Stimulated activated CD4-positive, alpha-beta T cell treated with anti-CD3 and anti-CD28 coated beads, Interleukin-4, amount 100 ng/mL, for 4 hours (primary cell): ENCODE measurements around the gene SYNE3.

Experiments used
- DNase-seq, 2 experiments: peaks; one replicate each; pipeline ENCODE4 v3.0.0-alpha.2; 2020

SYNE3 gene

GRCh38 chr14:95538801-95539509 is 22.5 kb upstream of the SYNE3 start:
- DNase-seq, result no peak

GRCh38 chr14:95537298-95538089 is 21.0 kb upstream of the SYNE3 start:
- no peak for DNase-seq

GRCh38 chr14:95536671-95537070 is 20.2 kb upstream of the SYNE3 start:
- no peak for DNase-seq

- DNase-seq, result no peak
Observed at GRCh38 chr14:95536036-95536593, 19.7 kb upstream of the SYNE3 start.

- DNase-seq, result no peak
Observed at GRCh38 chr14:95535226-95536021, 19.0 kb upstream of the SYNE3 start.

- DNase-seq, result peak; percentile 92 to 98
Observed at GRCh38 chr14:95534299-95535225, 18.1 kb upstream of the SYNE3 start, which contains the start of gene GLRX5. GLRX5 (plus strand) TSS chr14:95535050; CDS start chr14:95535090, 40 bp downstream.

- no peak for DNase-seq
Observed at GRCh38 chr14:95533822-95534221, 17.4 kb upstream of the SYNE3 start.

GRCh38 chr14:95533391-95533821 is 17.0 kb upstream of the SYNE3 start:
- no peak for DNase-seq

- DNase-seq, result no peak
Observed at GRCh38 chr14:95531969-95532368, 15.5 kb upstream of the SYNE3 start.

GRCh38 chr14:95531473-95531872 is 15.0 kb upstream of the SYNE3 start:
- no peak for DNase-seq

- DNase-seq, result no peak
Observed at GRCh38 chr14:95530473-95531276, 14.2 kb upstream of the SYNE3 start.

- no peak for DNase-seq
Observed at GRCh38 chr14:95529216-95529615, 12.8 kb upstream of the SYNE3 start.

- no peak for DNase-seq
Observed at GRCh38 chr14:95527387-95528002, 11.0 kb upstream of the SYNE3 start.

GRCh38 chr14:95526483-95527386 is 10.3 kb upstream of the SYNE3 start:
- DNase-seq, result no peak

GRCh38 chr14:95525999-95526398 is 9.5 kb upstream of the SYNE3 start:
- DNase-seq, result no peak

GRCh38 chr14:95524706-95525512 is 8.5 kb upstream of the SYNE3 start:
- DNase-seq, result no peak

- no peak for DNase-seq
Observed at GRCh38 chr14:95523815-95524448, 7.5 kb upstream of the SYNE3 start.
